Body of pancreas (tissue), 4 donors: Measurements from ENCODE around the gene SLC25A43. TPM values are rescaled to one million over a fixed set of nuclear protein-coding genes. Genes with fewer than 3 reads are reported as not detected.
A peak's percentile ranks its signal among the peaks of the same experiment; 100 is the strongest.

Experiments
- ATAC-seq: fragments of 150-250 bp; one replicate; pipeline ENCODE4 v1.9.1; 2016
- DNase-seq, 4 donors: peaks; one replicate each; pipeline ENCODE4 v3.0.0-alpha.2; 2019
- H3K27ac ChIP-seq, 4 donors: fragments of 200-600 bp; sonication (generic); 1 replicate in 3 of 4; 2 replicates in 1 of 4; pipeline versions ENCODE4 v1.5.1 to v1.6.1; 2016 to 2019; ENCODE audit warnings: mild to moderate bottlenecking in 1 of 4, mixed read lengths in 1 of 4, moderate library complexity in 1 of 4
- H3K27me3 ChIP-seq, 2 donors: fragments of 200-600 bp; sonication (generic); one replicate each; pipeline ENCODE4 v1.6.0; 2016; ENCODE audit warnings: mild to moderate bottlenecking in 1 of 2
- H3K36me3 ChIP-seq, 2 donors: fragments of 200-600 bp; sonication (generic); replicated peaks in 1 of 2; 2 replicates each; pipeline ENCODE4 v1.5.1; 2016; ENCODE audit warnings: low read depth in 2 of 2; ENCODE audit not compliant: insufficient read depth in 1 of 2
- H3K4me1 ChIP-seq: fragments of 200-600 bp; sonication (generic); one replicate; pipeline ENCODE4 v1.6.0; 2016
- H3K4me3 ChIP-seq, 2 donors: fragments of 200-600 bp; sonication (generic); 1 replicate in 1 of 2; 2 replicates in 1 of 2; pipeline ENCODE4 v1.5.1; 2016 to 2019
- H3K9me3 ChIP-seq, 3 donors: fragments of 200-600 bp; sonication (generic); 1 replicate in 2 of 3; 2 replicates in 1 of 3; pipeline ENCODE4 v1.5.1; 2016
- POLR2A ChIP-seq, 3 donors: fragments of 450-650 bp; IDR thresholded peaks; one replicate each; pipeline ENCODE4 v1.6.1; 2016; ENCODE audit warnings: antibody characterized with exemption in 3 of 3, mild to moderate bottlenecking in 2 of 3
- WGBS, 2 donors: methylation state at CpG; one replicate each; pipeline ENCODE4 v1.1.5; 2017; 5-methylcytosine and 5-hydroxymethylcytosine counted together
- intact Hi-C: fragments of 100-400 bp; cut with DNase I; formaldehyde crosslinking; loops from one replicate; pipeline ENCODE4 v1.15.1; 2023
- total RNA-seq, 2 donors: library from RNA; depleted of rRNA; stranded (reverse); fragments of >200 nt; gene quantifications; one replicate each; pipeline ENCODE4 v1.1.0, GENCODE V29; 2016
- TF ChIP-seq, protein P1 (sequence below), 7 experiments: fragments of 450-650 bp in 4 of 7; fragments of 200-600 bp in 3 of 7; sonication (generic) in 3 of 7; IDR thresholded peaks; one replicate each; pipeline ENCODE4 v1.5.1; 2016 to 2019; ENCODE audit warnings: antibody characterized with exemption in 7 of 7

Gene SLC25A43
- total RNA-seq, 2 donors from 2014 or later, result 10.6 to 13.8 TPM

DNA sequence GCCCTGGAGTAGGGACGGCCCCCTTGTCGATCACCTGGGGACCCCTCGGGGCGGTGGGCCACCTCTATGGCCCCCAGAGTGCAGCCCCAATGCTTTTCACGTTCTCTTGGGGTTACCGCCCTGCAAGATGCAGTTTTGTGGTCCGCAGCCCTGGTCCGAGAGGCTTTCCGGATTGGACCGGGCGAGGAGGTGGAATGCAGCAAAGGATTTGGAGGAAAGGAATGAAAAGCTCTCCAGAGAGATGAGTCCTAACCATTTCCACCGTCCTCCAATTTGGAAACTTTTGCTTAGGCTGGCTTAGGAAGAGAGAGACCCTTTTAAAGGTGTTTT is 601 bp downstream of the SLC25A43 start:
- TF ChIP-seq, protein P1, sequence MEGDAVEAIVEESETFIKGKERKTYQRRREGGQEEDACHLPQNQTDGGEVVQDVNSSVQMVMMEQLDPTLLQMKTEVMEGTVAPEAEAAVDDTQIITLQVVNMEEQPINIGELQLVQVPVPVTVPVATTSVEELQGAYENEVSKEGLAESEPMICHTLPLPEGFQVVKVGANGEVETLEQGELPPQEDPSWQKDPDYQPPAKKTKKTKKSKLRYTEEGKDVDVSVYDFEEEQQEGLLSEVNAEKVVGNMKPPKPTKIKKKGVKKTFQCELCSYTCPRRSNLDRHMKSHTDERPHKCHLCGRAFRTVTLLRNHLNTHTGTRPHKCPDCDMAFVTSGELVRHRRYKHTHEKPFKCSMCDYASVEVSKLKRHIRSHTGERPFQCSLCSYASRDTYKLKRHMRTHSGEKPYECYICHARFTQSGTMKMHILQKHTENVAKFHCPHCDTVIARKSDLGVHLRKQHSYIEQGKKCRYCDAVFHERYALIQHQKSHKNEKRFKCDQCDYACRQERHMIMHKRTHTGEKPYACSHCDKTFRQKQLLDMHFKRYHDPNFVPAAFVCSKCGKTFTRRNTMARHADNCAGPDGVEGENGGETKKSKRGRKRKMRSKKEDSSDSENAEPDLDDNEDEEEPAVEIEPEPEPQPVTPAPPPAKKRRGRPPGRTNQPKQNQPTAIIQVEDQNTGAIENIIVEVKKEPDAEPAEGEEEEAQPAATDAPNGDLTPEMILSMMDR (IDR thresholded peaks at IDR 0.05), result no peak
- TF ChIP-seq POLR2A (IDR thresholded peaks at IDR 0.05), result no peak
- Histone ChIP-seq H3K27ac (peak overlapping the region in 3 of 4 donors; percentile 58 to 64 (median 63)), H3K27me3 (no peaks in the 10 kb centered on the region), H3K4me1 (peaks cover 6% of the 10 kb centered on the region), H3K4me3 (peak overlapping the region in 1 of 2 donors; percentile 30), H3K36me3 (no peaks in the 10 kb centered on the region), H3K9me3 (no peaks in the 10 kb centered on the region)
- ATAC-seq (no peak), DNase-seq (no peak)
- 11 to 25% methylated on average over 3 to 12 of the region's 12 CpGs for WGBS, 2 donors
- intact Hi-C loops, result no loop called here

DNA sequence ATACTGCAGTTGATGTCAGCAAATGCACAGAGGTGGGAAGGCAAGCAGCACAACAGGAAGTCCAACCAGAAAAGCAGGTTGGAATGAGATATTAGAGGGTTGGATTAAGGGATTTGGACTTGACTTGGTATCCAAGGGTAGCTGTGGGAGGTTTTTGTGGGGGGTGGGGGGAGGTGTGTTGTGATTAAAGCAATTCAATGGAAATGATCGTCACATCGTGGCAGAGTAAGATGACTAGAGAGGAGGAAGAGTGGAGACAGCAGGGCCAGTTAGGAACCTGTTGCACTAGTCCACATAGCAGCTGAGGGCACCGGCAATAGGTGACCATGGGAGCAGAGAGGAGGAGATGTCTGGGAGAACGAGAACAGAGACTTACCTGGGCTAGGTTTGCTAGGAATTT is 2.4 kb downstream of the SLC25A43 start:
- DNase-seq (no peak), ATAC-seq (no peak)
- H3K4me3 ChIP-seq, result no peak overlapping the region
- H3K4me1 ChIP-seq, result peaks cover 6% of the 10 kb centered on the region
- H3K27me3 ChIP-seq, result no peaks in the 10 kb centered on the region
- intact Hi-C loops, result no loop called here
- no peak for TF ChIP-seq POLR2A (IDR thresholded peaks at IDR 0.05)
- TF ChIP-seq, protein P1 (IDR thresholded peaks at IDR 0.05), result no peak
- no peak overlapping the region for H3K27ac ChIP-seq
- H3K36me3 ChIP-seq, result no peaks in the 10 kb centered on the region
- H3K9me3 ChIP-seq, result no peaks in the 10 kb centered on the region
- 64 to 67% methylated on average over 4 of the region's 4 CpGs for WGBS, 2 donors

DNA sequence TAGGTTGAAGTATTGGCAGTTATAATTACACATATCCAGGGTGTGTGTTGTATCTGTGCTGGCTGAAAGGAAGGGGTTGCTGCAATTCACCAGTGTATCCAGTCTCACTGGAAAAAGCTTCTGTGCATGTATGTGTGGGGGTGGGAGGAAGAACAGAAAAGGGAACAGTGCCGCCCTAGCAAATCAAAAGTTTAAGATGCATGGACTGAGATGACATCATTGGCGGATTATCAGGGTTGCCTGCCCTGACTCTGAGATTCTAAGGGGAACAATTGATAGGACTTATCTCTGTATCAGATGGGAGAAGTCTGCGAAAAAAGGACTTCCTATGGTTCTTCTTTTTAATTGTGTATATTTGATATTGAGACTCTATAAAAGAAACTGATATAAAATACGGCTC is 3.5 kb downstream of the SLC25A43 start:
- Histone ChIP-seq H3K27me3 (no peaks in the 10 kb centered on the region), H3K36me3 (no peaks in the 10 kb centered on the region), H3K9me3 (no peaks in the 10 kb centered on the region), H3K4me3 (no peak overlapping the region), H3K27ac (no peak overlapping the region), H3K4me1 (peaks cover 6% of the 10 kb centered on the region)
- TF ChIP-seq, protein P1 (IDR thresholded peaks at IDR 0.05), result no peak
- no peak for TF ChIP-seq POLR2A (IDR thresholded peaks at IDR 0.05)
- no peak for DNase-seq
- ATAC-seq, result no peak
- whole genome bisulfite sequencing, 2 donors, result 78 to 94% methylated on average over 3 to 4 of the region's 4 CpGs
- intact Hi-C loops, result no loop called here

DNA sequence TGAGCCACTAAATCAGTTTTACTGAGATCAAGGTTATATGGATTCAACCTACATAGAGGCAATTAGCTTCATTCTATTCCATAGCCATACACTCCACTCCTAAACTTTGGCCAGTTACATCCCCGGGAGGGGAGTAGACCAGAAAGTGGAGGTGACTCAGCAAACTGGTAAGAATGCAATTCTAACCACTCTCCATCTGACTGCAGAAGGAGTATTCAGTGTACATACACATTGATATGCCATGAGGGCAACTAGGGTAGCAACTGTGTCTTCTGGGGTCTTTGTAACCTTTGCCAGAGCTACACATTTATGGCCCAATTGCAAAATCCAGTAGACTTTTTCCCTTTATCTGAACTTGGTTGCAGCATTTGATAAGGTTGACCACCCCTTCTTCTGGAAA is 7.6 kb downstream of the SLC25A43 start:
- Histone ChIP-seq H3K27ac (no peak overlapping the region), H3K9me3 (no peaks in the 10 kb centered on the region), H3K4me3 (no peak overlapping the region), H3K4me1 (peaks cover 13% of the 10 kb centered on the region), H3K27me3 (no peaks in the 10 kb centered on the region), H3K36me3 (no peaks in the 10 kb centered on the region)
- WGBS, 2 donors, result 75% methylated on average over 1 of the region's 1 CpG; no CpG with 5 or more reads in 1 of the 2 donors
- DNase-seq (no peak), ATAC-seq (no peak)
- intact Hi-C loops, result no loop called here
- no peak for TF ChIP-seq POLR2A (IDR thresholded peaks at IDR 0.05)
- TF ChIP-seq, protein P1 (IDR thresholded peaks at IDR 0.05), result no peak

DNA sequence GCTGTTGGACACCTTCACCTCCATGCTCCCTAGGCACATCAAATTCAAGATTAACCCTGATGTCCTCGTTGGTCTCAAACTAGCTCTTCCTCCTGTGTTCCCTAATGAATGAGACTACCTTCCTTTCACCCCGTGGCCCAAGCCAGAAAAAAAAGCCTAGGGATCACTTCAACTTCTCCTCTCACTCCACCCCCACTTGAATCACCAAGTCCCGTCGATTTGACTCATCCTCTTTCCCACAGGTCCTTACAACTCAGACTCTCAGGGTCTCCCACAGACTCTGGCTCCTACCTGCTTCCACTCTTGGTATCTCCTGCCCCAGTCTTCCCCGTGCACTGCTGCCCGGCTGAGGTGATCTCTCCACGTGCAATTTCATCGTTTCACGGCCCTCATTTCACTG is 8.5 kb downstream of the SLC25A43 start:
- DNase-seq (no peak), ATAC-seq (no peak)
- H3K27ac ChIP-seq, result no peak overlapping the region
- H3K36me3 ChIP-seq, result no peaks in the 10 kb centered on the region
- H3K27me3 ChIP-seq, result no peaks in the 10 kb centered on the region
- TF ChIP-seq, protein P1 (IDR thresholded peaks at IDR 0.05), result no peak
- TF ChIP-seq POLR2A (IDR thresholded peaks at IDR 0.05), result no peak
- peaks cover 13% of the 10 kb centered on the region for H3K4me1 ChIP-seq
- intact Hi-C loops, result no loop called here
- WGBS, 2 donors, result 85 to 87% methylated on average over 8 to 9 of the region's 9 CpGs
- H3K9me3 ChIP-seq, result no peaks in the 10 kb centered on the region
- H3K4me3 ChIP-seq, result no peak overlapping the region
